ENCODE data around the gene ATP4A. TPM values are rescaled to one million over a fixed set of nuclear protein-coding genes. Genes with fewer than 3 reads are reported as not detected.

Gene ATP4A
- total RNA-seq, 2 donors from 2014 or later, result not detected

DNA sequence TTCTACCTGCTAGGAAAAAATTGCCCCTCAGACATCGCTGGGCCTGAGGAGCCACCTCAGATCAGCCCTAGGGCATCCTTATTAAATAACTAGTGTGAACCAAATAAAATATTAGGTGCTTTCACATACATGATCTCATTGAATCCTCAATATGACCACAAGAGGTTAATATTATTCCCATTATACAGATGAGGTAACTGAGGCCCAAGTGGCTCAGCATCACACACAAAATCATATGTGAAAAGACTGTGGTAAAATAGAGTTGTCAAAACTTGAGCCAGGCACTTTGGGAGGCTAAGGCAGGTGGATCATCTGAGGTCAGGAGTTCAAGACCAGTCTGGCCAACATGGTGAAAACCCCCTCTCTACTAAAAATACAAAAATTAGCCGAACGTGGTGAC, 47.1 kb downstream of the ATP4A start:
- Mint-ChIP-seq H3K27ac (no peak overlapping the region), H3K4me3 (no peak overlapping the region), H3K4me1 (ENCODE audit: low read depth in 2 of 2) (no peaks in the 10 kb centered on the region), H3K27me3 (peaks cover 11 to 20% of the 10 kb centered on the region in 2 donors), H3K36me3 (no peaks in the 10 kb centered on the region), H3K9me3 (no peaks in the 10 kb centered on the region)
- ATAC-seq, result no peak
- DNase-seq (ENCODE audit: low spot score), result no peak

DNA sequence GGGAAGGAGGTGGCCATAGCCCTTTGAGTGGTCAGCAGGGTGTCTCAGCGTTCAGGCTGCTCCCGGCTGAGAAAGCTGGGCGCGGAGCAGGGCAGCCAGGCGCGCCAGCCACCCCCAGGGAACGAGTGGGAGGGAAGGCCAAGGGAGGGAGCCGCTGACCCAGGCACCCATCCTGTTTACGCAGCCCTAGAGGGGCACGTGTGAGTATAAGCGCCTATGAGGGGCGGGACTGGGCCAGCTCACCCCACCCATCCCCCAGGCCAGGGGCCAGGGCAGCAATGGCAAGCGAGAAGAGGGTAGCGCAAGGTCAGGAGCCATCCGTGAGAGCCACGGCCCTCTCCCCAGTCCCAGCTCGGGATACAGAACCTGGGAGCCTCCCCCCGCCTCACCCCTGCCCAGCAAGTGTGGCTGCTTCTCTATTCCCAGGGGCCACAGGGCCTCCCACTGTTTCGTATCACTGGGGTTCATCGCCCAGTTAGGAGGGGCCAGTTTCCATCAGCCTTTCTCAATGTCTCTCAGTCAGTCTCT, 49.1 kb downstream of the ATP4A start:
- Mint-ChIP-seq H3K27ac (no peak overlapping the region), H3K9me3 (no peaks in the 10 kb centered on the region), H3K36me3 (no peaks in the 10 kb centered on the region), H3K4me3 (no peak overlapping the region), H3K27me3 (peaks cover 8 to 16% of the 10 kb centered on the region in 2 donors), H3K4me1 (ENCODE audit: low read depth in 2 of 2) (peaks cover 3% of the 10 kb centered on the region in 2 donors)
- ATAC-seq, result no peak
- DNase-seq (ENCODE audit: low spot score), result no peak

DNA sequence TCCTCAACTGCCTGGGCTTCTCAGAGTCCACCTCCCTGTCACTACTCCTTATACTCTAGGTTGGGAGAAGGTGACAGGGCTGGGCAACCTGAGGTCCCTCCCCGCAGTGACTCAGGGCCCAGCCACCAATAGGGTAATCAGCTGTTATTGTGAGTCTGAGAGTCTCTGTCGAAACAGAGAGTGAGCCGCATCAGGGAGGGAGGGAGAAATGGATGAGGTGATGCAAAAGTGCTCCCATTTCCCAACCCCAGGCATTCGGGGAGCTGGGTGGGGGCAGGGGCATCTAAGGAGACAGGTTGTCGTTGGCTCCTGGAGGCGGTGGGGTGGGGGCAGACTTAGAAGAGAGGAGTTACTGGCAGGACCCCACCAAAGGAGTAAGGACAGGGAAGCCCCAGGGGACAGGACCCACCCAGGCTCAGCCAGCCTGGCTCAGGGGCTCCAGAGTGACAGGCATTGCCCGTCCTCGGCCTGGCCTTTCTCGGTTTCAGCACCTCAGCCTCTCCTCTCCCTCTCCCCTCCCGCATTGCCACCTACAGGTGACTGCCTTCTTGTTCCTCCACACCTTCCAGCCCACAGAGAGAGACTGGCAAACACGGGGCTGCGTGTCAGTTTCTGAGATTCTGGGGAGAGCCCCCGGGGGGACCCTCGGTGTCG, 49.7 kb downstream of the ATP4A start, which contains the start of gene DMKN:
DMKN (minus strand) TSS at position 22 of the 654 bp plus-strand sequence. CDS start 174 bp downstream, outside the sequence.
- Mint-ChIP-seq H3K4me1 (ENCODE audit: low read depth in 2 of 2) (peaks cover 5% of the 10 kb centered on the region in 2 donors), H3K4me3 (no peak within 1 kb of the TSS), H3K9me3 (no peaks in the 10 kb centered on the region), H3K27ac (no peak within 1 kb of the TSS), H3K27me3 (peaks cover 7 to 14% of the 10 kb centered on the region in 2 donors), H3K36me3 (no peaks in the 10 kb centered on the region)
- ATAC-seq (no peak), DNase-seq (ENCODE audit: low spot score) (no peak)

DNA sequence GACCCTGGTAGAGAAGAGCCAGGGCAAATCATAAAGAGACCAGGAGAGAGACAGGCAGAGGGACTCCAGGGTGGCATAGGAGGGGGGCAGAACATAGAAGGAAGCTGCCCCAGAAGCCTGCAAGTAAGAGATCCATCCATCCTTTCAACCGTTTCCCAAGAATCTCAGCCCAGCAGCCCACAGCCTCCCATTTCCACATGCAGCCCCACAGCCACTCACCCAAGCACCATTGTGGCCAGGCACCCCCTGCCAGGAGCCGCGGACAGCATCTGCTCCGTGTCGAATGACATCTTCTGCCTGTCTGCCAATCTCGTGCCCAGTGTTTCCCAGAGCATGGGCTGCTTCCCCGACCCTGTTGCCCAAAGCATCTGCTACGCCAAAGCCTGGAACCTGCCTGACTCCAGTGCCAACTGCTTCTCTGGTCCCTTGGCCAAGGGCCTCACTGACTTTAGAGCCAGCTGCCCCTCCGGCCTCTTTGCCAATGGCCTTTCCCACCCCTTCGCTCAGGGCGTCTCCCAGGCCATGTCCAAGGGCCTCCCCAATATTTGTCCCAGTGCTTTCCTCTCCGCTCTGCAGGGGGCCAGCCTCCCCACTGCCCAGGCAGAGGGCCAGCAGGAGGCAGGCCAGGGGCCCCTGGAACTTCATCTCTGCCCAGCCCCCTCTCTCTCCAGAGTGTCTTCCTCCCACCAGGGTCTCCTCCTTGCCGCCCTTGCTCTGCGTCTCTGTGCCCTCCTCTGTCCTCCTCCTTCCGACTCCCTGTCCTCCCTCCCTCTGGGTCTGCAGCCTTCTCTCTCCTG, 50.4 kb downstream of the ATP4A start:
- peaks cover 7 to 14% of the 10 kb centered on the region in 2 donors for H3K27me3 Mint-ChIP-seq

DNA sequence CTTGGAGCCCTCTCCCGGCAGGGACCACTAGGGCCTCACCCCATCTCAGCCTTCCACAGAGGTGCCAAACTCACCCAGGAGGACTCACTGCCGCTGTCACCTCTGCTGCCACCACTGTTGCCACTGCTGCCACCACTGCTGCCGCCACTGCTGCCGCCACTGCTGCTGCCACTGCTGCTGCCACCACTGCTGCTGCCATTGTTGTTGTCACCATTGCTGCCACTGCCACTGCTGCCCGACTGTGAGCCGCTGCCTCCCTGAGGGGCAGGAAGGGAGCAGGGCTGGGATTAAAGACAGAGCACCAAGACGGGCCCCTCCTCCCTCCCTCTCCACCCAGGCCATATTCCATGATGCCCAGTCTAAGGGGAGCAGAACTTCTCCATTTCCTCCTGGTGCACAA, 52.1 kb downstream of the ATP4A start:
- Mint-ChIP-seq H3K27ac (no peak overlapping the region), H3K36me3 (no peaks in the 10 kb centered on the region), H3K27me3 (peaks cover 7 to 9% of the 10 kb centered on the region in 2 donors), H3K4me1 (ENCODE audit: low read depth in 2 of 2) (peaks cover 5 to 7% of the 10 kb centered on the region in 2 donors), H3K4me3 (no peak overlapping the region), H3K9me3 (no peaks in the 10 kb centered on the region)
- no peak for DNase-seq (ENCODE audit: low spot score)
- ATAC-seq, result no peak

More for the DNA sequence above, 50.4 kb downstream of the ATP4A start:
- DNase-seq (ENCODE audit: low spot score), result no peak
- ATAC-seq, result no peak
- no peaks in the 10 kb centered on the region for H3K36me3 Mint-ChIP-seq
- H3K27ac Mint-ChIP-seq, result no peak overlapping the region
- H3K4me3 Mint-ChIP-seq, result no peak overlapping the region
- peaks cover 5 to 7% of the 10 kb centered on the region in 2 donors for H3K4me1 Mint-ChIP-seq (ENCODE audit: low read depth in 2 of 2)
- H3K9me3 Mint-ChIP-seq, result no peaks in the 10 kb centered on the region

DNA sequence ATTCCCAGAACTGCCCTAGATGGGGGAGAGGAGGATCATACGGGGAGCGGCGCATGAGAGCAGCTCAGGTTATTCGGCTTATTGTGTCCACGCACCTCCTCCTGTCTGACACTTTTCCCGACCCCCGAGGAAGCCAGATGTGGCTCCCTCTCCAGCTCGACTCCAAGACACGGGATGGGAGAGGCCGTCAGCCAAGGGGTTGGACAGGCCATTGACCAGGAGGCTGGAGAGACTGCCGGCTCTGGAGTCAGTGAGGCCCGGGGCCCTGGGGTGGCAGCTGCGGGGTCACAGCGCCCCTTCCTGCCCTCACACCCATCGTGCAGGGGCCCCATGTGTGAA, 52.9 kb downstream of the ATP4A start:
- DNase-seq (ENCODE audit: low spot score) (no peak), ATAC-seq (no peak)
- H3K27me3 Mint-ChIP-seq, result peaks cover 8 to 9% of the 10 kb centered on the region in 2 donors
- H3K4me3 Mint-ChIP-seq, result peak overlapping the region; percentile 65
- H3K27ac Mint-ChIP-seq, result no peak overlapping the region
- no peaks in the 10 kb centered on the region for H3K9me3 Mint-ChIP-seq
- H3K4me1 Mint-ChIP-seq (ENCODE audit: low read depth in 2 of 2), result peaks cover 5 to 7% of the 10 kb centered on the region in 2 donors
- H3K36me3 Mint-ChIP-seq, result no peaks in the 10 kb centered on the region

DNA sequence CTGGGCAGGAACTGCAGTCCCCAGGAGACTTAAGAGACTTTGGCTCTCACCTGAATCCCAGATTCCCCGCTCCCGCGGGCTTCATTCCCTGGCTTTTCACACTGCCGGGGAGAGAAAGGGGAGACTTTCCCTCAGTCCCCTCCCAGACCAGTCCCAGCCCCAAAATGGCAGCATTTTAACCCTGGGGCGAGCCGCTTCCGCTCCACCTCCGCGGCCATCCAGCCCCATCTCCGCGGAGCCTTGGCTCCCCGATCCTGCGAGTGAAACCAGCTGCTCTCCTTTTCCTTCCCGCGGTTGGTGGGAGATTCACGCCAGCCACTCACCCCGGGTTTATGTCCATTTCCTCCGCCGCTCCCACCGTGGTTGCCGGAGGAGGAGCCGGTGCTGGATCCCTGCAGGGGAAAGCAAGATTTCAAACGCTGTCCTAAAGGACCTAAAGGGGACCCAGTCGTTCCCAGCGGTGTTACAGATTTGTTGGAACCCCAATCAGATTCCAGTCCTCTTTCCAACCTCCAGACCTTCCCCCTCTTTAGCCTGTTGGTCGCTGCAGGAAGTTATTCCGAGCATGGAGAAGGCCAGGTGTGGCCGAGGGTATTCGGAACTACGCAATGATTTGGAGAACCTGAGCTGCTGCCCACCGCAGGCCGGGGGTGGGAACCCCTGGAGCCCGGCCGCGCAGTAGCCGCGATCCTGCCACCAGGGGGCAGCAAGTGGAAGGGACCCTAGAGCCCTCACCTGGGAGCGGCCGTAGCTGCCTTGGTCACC, 53.4 kb downstream of the ATP4A start:
- H3K27ac Mint-ChIP-seq, result no peak overlapping the region
- H3K27me3 Mint-ChIP-seq, result peaks cover 9 to 11% of the 10 kb centered on the region in 2 donors

DNA sequence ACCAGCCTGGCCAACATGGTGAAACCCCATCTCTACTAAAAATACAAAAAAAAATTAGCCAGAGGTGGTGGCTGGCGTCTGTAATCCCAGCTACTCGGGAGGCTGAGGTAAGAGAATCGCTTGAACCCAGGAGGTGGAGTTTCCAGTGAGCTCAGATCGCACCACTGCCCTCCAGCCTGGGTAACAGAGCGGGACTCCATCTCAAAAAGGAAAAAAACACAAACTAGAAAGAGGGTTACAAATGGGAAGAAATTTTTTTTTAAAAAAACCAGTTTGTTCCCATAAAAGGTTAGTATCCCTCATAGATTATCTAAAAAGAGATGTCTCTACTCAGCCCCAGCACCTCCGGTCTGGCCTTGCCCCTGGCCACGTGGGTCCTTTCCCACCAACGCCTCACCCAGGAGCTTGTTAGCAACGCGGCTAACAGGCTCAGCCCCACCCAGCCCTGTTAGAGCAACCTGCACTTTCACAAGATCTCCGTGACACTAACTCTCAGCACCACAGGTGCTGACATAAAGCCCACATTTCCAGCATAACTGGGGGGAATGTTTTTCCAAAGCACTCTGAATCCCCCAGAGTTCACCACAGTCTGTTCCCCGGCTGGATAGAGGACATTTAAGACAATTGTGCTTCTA, 54.3 kb downstream of the ATP4A start:
- ATAC-seq (no peak), DNase-seq (ENCODE audit: low spot score) (no peak)
- Mint-ChIP-seq H3K9me3 (no peaks in the 10 kb centered on the region), H3K36me3 (no peaks in the 10 kb centered on the region), H3K27ac (no peak overlapping the region), H3K4me1 (ENCODE audit: low read depth in 2 of 2) (peaks cover 5 to 7% of the 10 kb centered on the region in 2 donors), H3K4me3 (peak overlapping the region; percentile 65), H3K27me3 (peaks cover 7 to 9% of the 10 kb centered on the region in 2 donors)

More for the DNA sequence above, 53.4 kb downstream of the ATP4A start:
- Mint-ChIP-seq H3K4me1 (ENCODE audit: low read depth in 2 of 2) (peaks cover 5 to 7% of the 10 kb centered on the region in 2 donors), H3K4me3 (peak overlapping the region; percentile 65), H3K9me3 (no peaks in the 10 kb centered on the region), H3K36me3 (no peaks in the 10 kb centered on the region)
- DNase-seq (ENCODE audit: low spot score), result peak; percentile 79
- ATAC-seq, result peak; percentile 68 to 80

DNA sequence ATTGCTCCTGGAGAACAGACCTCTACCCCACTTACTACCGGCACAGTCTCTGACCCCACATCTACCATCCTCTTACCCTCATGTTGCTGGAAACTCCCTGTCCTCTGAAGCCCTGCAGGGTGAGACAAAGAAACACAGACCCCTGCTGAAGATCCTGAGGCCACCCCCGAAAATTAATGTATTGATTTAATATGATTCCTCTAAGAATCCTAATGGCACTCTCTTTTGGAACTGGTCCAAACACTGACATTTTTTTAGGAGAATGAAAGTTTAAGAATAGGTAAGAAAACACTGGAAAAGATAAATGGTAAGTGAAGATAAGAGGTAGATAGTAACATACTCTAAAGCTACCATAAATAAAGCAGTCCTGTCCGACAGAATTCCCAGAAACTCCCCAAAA, 55.3 kb downstream of the ATP4A start:
- DNase-seq (ENCODE audit: low spot score), result no peak
- Mint-ChIP-seq H3K4me1 (ENCODE audit: low read depth in 2 of 2) (peaks cover 5 to 7% of the 10 kb centered on the region in 2 donors), H3K27me3 (peaks cover 2 to 3% of the 10 kb centered on the region in 2 donors), H3K4me3 (no peak overlapping the region), H3K27ac (peak overlapping the region in 1 of 2 donors; percentile 6), H3K9me3 (no peaks in the 10 kb centered on the region), H3K36me3 (no peaks in the 10 kb centered on the region)
- ATAC-seq, result no peak

DNA sequence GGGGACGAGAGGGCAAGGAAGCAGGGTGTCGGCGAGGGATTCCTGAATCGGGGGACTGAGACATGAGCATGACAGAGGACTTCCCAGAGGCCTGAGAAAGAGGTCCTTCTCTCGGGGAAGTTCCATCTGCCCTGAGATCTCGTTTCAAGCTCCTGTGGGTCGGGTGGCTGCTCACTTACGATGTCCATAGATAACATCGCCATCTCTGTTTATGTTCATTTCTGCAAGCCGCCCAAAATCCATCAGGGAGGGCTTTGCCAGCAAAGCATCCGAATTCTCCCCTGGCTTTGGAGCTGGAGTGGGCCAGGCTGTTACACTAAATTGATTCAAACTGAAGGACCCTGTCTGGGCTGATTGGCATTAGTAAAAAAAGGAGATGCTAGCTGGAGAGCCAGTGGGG, 55.9 kb downstream of the ATP4A start:
- Mint-ChIP-seq H3K4me1 (ENCODE audit: low read depth in 2 of 2) (peaks cover 5 to 7% of the 10 kb centered on the region in 2 donors), H3K27ac (peak overlapping the region in 1 of 2 donors; percentile 6), H3K27me3 (peaks cover 0 to 3% of the 10 kb centered on the region in 2 donors), H3K36me3 (no peaks in the 10 kb centered on the region), H3K9me3 (no peaks in the 10 kb centered on the region), H3K4me3 (no peak overlapping the region)
- no peak for DNase-seq (ENCODE audit: low spot score)
- ATAC-seq, result no peak

DNA sequence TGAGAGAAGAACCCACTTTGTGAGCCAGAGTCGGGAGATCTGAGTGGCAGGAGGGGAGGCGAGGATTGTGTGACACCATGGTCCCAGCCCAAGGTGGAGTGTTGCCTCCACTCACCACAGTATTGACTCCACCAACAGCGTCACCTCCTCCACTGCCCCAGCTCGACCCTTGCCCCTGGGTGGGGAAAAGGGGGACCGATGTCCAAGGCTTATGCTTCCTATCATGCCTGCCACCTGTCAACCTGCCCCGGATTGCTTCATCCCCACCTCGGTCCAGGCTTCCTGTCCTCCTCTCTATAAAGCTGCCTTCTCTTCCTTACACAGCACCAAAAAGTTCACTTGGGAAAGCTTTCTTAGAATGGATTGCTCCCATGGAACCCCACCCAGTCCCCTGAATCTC, 57.4 kb downstream of the ATP4A start:
- Mint-ChIP-seq H3K4me3 (no peak overlapping the region), H3K9me3 (no peaks in the 10 kb centered on the region), H3K36me3 (no peaks in the 10 kb centered on the region), H3K27ac (no peak overlapping the region), H3K27me3 (peaks cover 0 to 3% of the 10 kb centered on the region in 2 donors), H3K4me1 (ENCODE audit: low read depth in 2 of 2) (peaks cover 5 to 7% of the 10 kb centered on the region in 2 donors)
- DNase-seq (ENCODE audit: low spot score) (no peak), ATAC-seq (no peak)

DNA sequence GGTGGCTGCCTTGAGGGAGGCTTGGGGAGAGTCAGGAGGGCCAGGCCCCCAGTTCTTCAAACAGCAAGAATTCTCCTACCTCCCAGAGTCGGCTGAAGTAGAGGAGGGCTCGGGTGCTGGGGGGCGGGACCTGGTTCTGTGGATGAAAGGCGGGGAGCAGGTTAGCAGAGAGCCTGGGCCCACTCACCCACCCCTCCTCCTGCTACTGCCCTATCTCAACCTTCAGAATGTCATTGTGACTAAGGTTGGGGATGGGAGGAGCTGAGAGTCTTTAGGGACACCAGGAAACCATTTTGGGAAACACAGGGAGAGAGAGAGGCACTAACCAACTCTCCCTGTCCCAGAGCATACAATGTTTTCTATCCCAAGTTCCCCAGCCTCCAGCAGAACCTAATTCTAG, 60.7 kb downstream of the ATP4A start:
- Mint-ChIP-seq H3K27me3 (peaks cover 0 to 3% of the 10 kb centered on the region in 2 donors), H3K27ac (no peak overlapping the region)
- no peak for ATAC-seq

DNA sequence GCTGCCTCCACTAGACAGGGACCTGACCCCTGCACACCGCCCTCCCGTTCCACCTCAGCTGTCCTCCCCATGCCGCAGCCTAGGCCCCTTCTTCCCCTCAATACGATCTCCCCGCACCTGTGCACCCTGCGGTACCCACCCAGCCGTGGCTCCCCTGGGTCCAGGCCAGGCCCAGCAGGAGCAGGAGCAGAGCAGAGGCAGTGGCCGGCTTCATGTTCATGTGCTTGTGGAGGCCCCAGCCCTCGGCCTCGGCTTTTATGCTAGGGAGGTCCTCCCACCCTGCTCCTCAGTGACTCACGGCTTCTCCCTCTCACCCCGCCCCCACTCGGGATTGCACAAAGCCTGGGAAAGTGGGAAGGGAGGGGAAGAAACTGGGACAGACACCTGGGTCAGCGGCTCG, 61.8 kb downstream of the ATP4A start:
- Mint-ChIP-seq H3K4me3 (no peak overlapping the region), H3K27ac (no peak overlapping the region), H3K4me1 (ENCODE audit: low read depth in 2 of 2) (no peaks in the 10 kb centered on the region), H3K27me3 (peaks cover 0 to 3% of the 10 kb centered on the region in 2 donors), H3K36me3 (no peaks in the 10 kb centered on the region), H3K9me3 (no peaks in the 10 kb centered on the region)
- ATAC-seq (no peak), DNase-seq (ENCODE audit: low spot score) (no peak)

More for the DNA sequence above, 60.7 kb downstream of the ATP4A start:
- Mint-ChIP-seq H3K9me3 (no peaks in the 10 kb centered on the region), H3K4me3 (no peak overlapping the region), H3K4me1 (ENCODE audit: low read depth in 2 of 2) (no peaks in the 10 kb centered on the region), H3K36me3 (no peaks in the 10 kb centered on the region)
- no peak for DNase-seq (ENCODE audit: low spot score)
